Endothelial cell of umbilical vein (primary cell): ENCODE data around the gene SAMD14. TPM values are rescaled to one million over a fixed set of nuclear protein-coding genes. Genes with fewer than 3 reads are reported as not detected.

Experiments
- BruUV-seq: library from RNA; stranded (reverse); fragments of 400-500 nt; replicated peaks from 2 replicates; lab custom pipeline; 2021; lab: Mats Ljungman, UMichigan
- CTCF ChIA-PET: fragments of 300-600, 350-600 bp; sonication (Branson Sonifier 250); formaldehyde crosslinking; loops from one replicate; lab custom pipeline; 2021; ENCODE audit warnings: antibody characterized with exemption, inconsistent platforms; lab: Charles Lee
- POLR2A ChIA-PET: fragments of 300-600, 350-600 bp; sonication (Branson Sonifier 250); formaldehyde crosslinking; loops from one replicate; lab custom pipeline; 2021; ENCODE audit warnings: antibody characterized with exemption, inconsistent platforms; lab: Charles Lee
- DNase-seq: peaks from one replicate; pipeline ENCODE4 v3.0.0-alpha.2; 2011; ENCODE audit warnings: low read depth, low spot score
- FAIRE-seq: peaks from 2 replicates; lab custom pipeline; 2011; peaks lifted over from hg19 to GRCh38; lab: Jason Lieb, UNC
- H2AFZ ChIP-seq: 2 replicates; pipeline ENCODE4 v1.6.0; 2012; ENCODE audit warnings: low read depth, low read length, control low read depth, inconsistent platforms
- H3K27ac ChIP-seq: 2 replicates; pipeline ENCODE4 v1.5.1; 2011; ENCODE audit warnings: low read depth, mild to moderate bottlenecking, control low read depth, low read length, moderate library complexity; ENCODE audit not compliant: insufficient read depth
- H3K27me3 ChIP-seq, 2 experiments: 2 replicates each; pipeline versions ENCODE4 v1.6.0 to v1.6.1; 2011; ENCODE audit warnings: low read length in 2 of 2, mixed read lengths in 1 of 2; ENCODE audit not compliant: control insufficient read depth in 2 of 2, insufficient read depth in 2 of 2
- H3K36me3 ChIP-seq, 2 experiments: 2 replicates in 1 of 2; 3 replicates in 1 of 2; pipeline ENCODE4 v1.5.1; 2011; ENCODE audit warnings: low read length in 2 of 2, mild to moderate bottlenecking in 1 of 2, moderate library complexity in 1 of 2; ENCODE audit not compliant: control insufficient read depth in 2 of 2, insufficient read depth in 2 of 2; ENCODE audit errors: extremely low read depth in 1 of 2
- H3K4me1 ChIP-seq: 3 replicates; pipeline ENCODE4 v1.5.1; 2011; ENCODE audit warnings: mild to moderate bottlenecking, low read length; ENCODE audit not compliant: control insufficient read depth, insufficient read depth; ENCODE audit errors: extremely low read depth
- H3K4me2 ChIP-seq: 2 replicates; pipeline ENCODE4 v1.6.1; 2011; ENCODE audit warnings: low read length, control low read depth, mixed read lengths; ENCODE audit not compliant: insufficient read depth
- H3K4me3 ChIP-seq, 3 experiments: fragments of 200-600 bp in 1 of 3; sonication (generic), shearing (Covaris generic) in 1 of 3; replicated peaks in 1 of 3; 2 replicates each; pipeline ENCODE4 v1.5.1; 2011 to 2016; ENCODE audit warnings: control low read depth in 3 of 3, low read length in 3 of 3, mild to moderate bottlenecking in 2 of 3, inconsistent platforms in 1 of 3, low read depth in 1 of 3, moderate library complexity in 1 of 3; ENCODE audit not compliant: insufficient read depth in 1 of 3
- H3K79me2 ChIP-seq: 2 replicates; pipeline ENCODE4 v1.6.0; 2012; ENCODE audit warnings: low read length, inconsistent platforms; ENCODE audit not compliant: control insufficient read depth, insufficient read depth
- H3K9ac ChIP-seq: replicated peaks from 2 replicates; pipeline ENCODE3; 2011; ENCODE audit warnings: low read length, control low read depth; ENCODE audit not compliant: insufficient read depth; ENCODE audit errors: extremely low read depth
- H3K9me1 ChIP-seq: replicated peaks from 3 replicates; pipeline ENCODE4 v1.6.0; 2011; ENCODE audit warnings: mild to moderate bottlenecking, low read length; ENCODE audit not compliant: control insufficient read depth, insufficient read depth; ENCODE audit errors: extremely low read depth
- H3K9me3 ChIP-seq: replicated peaks from 2 replicates; pipeline ENCODE4 v1.5.1; 2012; ENCODE audit warnings: low read length, inconsistent platforms; ENCODE audit not compliant: control insufficient read depth, insufficient read depth
- H4K20me1 ChIP-seq: replicated peaks from 2 replicates; pipeline ENCODE3; 2011; ENCODE audit warnings: mild to moderate bottlenecking, low read length; ENCODE audit not compliant: control insufficient read depth, insufficient read depth; ENCODE audit errors: extremely low read depth
- CTCF ChIP-seq, 2 donors: IDR thresholded peaks; 1 replicate in 1 of 2; 2 replicates in 1 of 2; pipeline ENCODE4 v1.5.1; 2011; ENCODE audit warnings: low read length in 2 of 2, mild to moderate bottlenecking in 2 of 2, moderate library complexity in 2 of 2, control low read depth in 1 of 2, inconsistent platforms in 1 of 2, low read depth in 1 of 2; ENCODE audit not compliant: insufficient read depth in 1 of 2; ENCODE audit errors: extremely low read depth in 1 of 2
- EZH2 ChIP-seq: IDR thresholded peaks from 2 replicates; pipeline ENCODE4 v1.6.1; 2012; ENCODE audit warnings: borderline replicate concordance, low read depth, mild to moderate bottlenecking, moderate library complexity, low read length, inconsistent platforms; ENCODE audit not compliant: severe bottlenecking
- FOS ChIP-seq: IDR thresholded peaks from 2 replicates; pipeline ENCODE4 v1.6.1; 2011; ENCODE audit warnings: mild to moderate bottlenecking, low read length, moderate library complexity, borderline replicate concordance; ENCODE audit not compliant: insufficient read depth
- GATA2 ChIP-seq: IDR thresholded peaks from 2 replicates; pipeline ENCODE4 v1.7.0; 2011; ENCODE audit warnings: low read depth, mild to moderate bottlenecking, moderate library complexity, mixed read lengths, low read length; ENCODE audit not compliant: insufficient read length, insufficient read depth
- JUN ChIP-seq: IDR thresholded peaks from 2 replicates; pipeline ENCODE4 v1.6.1; 2011; ENCODE audit warnings: borderline replicate concordance, low read depth; ENCODE audit not compliant: insufficient read length, insufficient read depth
- MAX ChIP-seq: IDR thresholded peaks from 2 replicates; pipeline ENCODE4 v1.6.1; 2011; ENCODE audit not compliant: insufficient read depth, insufficient read length
- MYC ChIP-seq: IDR thresholded peaks from one replicate; pipeline ENCODE4 v1.6.1; 2011; ENCODE audit warnings: mild to moderate bottlenecking, low read depth, low read length
- POLR2A ChIP-seq: IDR thresholded peaks from 2 replicates; pipeline ENCODE4 v1.6.1; 2012; ENCODE audit warnings: low read depth, mild to moderate bottlenecking, control low read depth, low read length
- POLR2AphosphoS5 ChIP-seq: IDR thresholded peaks from 2 replicates; pipeline ENCODE4 v1.6.1; 2012; ENCODE audit warnings: low read depth, mild to moderate bottlenecking, control low read depth, low read length, moderate library complexity; ENCODE audit not compliant: insufficient read depth
- dilution Hi-C: fragments of 300-500 bp; cut with MboI; formaldehyde crosslinking; loops from one replicate; pipeline ENCODE4 v1.15.0; 2019; ENCODE audit warnings: low sequenced_read_pairs; ENCODE audit not compliant: extremely low pct_ligation_motif_present
- intact Hi-C: fragments of 100-400 bp; cut with micrococcal nuclease; formaldehyde crosslinking; loops from one replicate; pipeline ENCODE4 v1.10.0; 2022
- polyA plus RNA-seq, 4 experiments: library from polyadenylated mRNA; depleted of rRNA in 3 of 4; stranded (reverse) in 3 of 4; unstranded in 1 of 4; fragments of >200 nt; gene quantifications; 2 replicates each; pipeline versions ENCODE4 v1.2.1 to v1.2.3, GENCODE V29; 2011 to 2012; ENCODE audit warnings: missing spikeins in 1 of 4
- total RNA-seq: library from RNA; stranded (reverse); gene quantifications from 2 replicates; pipeline ENCODE4 v1.2.3, GENCODE V29; 2021

Gene SAMD14
- total and polyA plus RNA-seq, 2 donors (not counting 3 experiments of a cell fraction or from before 2014, with no cell fraction given), result 6.8 to 15.6 TPM

- no peak for TF ChIP-seq JUN
- TF ChIP-seq MAX, result no peak
- no peak for TF ChIP-seq POLR2AphosphoS5
- no peak for TF ChIP-seq MYC
- TF ChIP-seq GATA2, result no peak
- TF ChIP-seq POLR2A, result no peak
- no peak for TF ChIP-seq FOS
- no peak for TF ChIP-seq CTCF (IDR thresholded peaks at IDR 0.05; ENCODE audit: extremely low read depth in 1 of 2, insufficient read depth in 1 of 2, low read depth in 1 of 2, low read length in 2 of 2)
- TF ChIP-seq EZH2, result no peak
- ChIA-PET POLR2A (no interaction called here), CTCF (interaction anchor here (0.9 to 8.3 kb wide), 5 partner anchors 9 to 38 kb away, joined by 3 to 76 read pairs (median 10); partner anchors contain the start of gene ITGA3)
- dilution Hi-C loops (no loop called here), intact Hi-C loops (no loop called here)
- H2AFZ ChIP-seq, result no peak overlapping the region
- H3K4me1 ChIP-seq, result peaks cover 32% of the 10 kb centered on the region
- H3K9me3 ChIP-seq, result no peaks in the 10 kb centered on the region
- peaks cover 13% of the 10 kb centered on the region for H3K79me2 ChIP-seq
- no TSS peak for BruUV-seq
- no peak overlapping the region for H3K4me3 ChIP-seq
- H3K4me2 ChIP-seq, result peak overlapping the region; percentile 19
- H3K9ac ChIP-seq, result peak overlapping the region; percentile 18
- no peaks in the 10 kb centered on the region for H4K20me1 ChIP-seq
- FAIRE-seq (no peak), DNase-seq (no peak)
- H3K27ac ChIP-seq, result peak overlapping the region; percentile 63
- H3K9me1 ChIP-seq, result no peaks in the 10 kb centered on the region
- H3K27me3 ChIP-seq, result no peaks in the 10 kb centered on the region
- H3K36me3 ChIP-seq, result peaks cover 0 to 7% of the 10 kb centered on the region in 2 experiments
These were observed 64.9 kb downstream of the SAMD14 start for GRCh38 chr17:50065056-50065455.
